DMS 273 treated with DMSO at 0.1 percent for 48 hours (cell line): Measurements from ENCODE around the gene TMOD4.

Source experiments
- DNase-seq: peaks from one replicate; lab custom pipeline; 2025; lab: John Stamatoyannopoulos, UW

Gene TMOD4

GRCh38 chr1:151142411-151143056 lies 33.2 kb downstream of the TMOD4 start:
- DNase-seq = no peak

- DNase-seq = no peak
Observed at GRCh38 chr1:151137789-151138188, 38.0 kb downstream of the TMOD4 start.

- DNase-seq = no peak
Observed at GRCh38 chr1:151135433-151136385, 40.1 kb downstream of the TMOD4 start.

GRCh38 chr1:151134991-151135390 lies 40.8 kb downstream of the TMOD4 start:
- DNase-seq = no peak

GRCh38 chr1:151134396-151134795 lies 41.4 kb downstream of the TMOD4 start:
- DNase-seq = no peak

GRCh38 chr1:151133018-151133806 lies 42.6 kb downstream of the TMOD4 start:
- DNase-seq = no peak

- no peak for DNase-seq
Observed at GRCh38 chr1:151132335-151133017, 43.3 kb downstream of the TMOD4 start.

GRCh38 chr1:151131701-151132334 lies 44.0 kb downstream of the TMOD4 start:
- DNase-seq = no peak

- DNase-seq = no peak
Observed at GRCh38 chr1:151130987-151131586, 44.7 kb downstream of the TMOD4 start.

- no peak for DNase-seq
Observed at GRCh38 chr1:151128800-151129199, 47.0 kb downstream of the TMOD4 start.

- no peak for DNase-seq
Observed at GRCh38 chr1:151124763-151125403, 50.9 kb downstream of the TMOD4 start.
